GM12892 (cell line): Measurements from ENCODE around the gene PDE7B.

Experiments used
- POLR2AphosphoS5 ChIP-seq: IDR thresholded peaks from 2 replicates; pipeline ENCODE4 v1.6.1; 2011; ENCODE audit warnings: low read depth, low read length, control low read depth
- TAF1 ChIP-seq: IDR thresholded peaks from 2 replicates; pipeline ENCODE4 v1.6.1; 2011; ENCODE audit warnings: low read depth, mild to moderate bottlenecking, control low read depth, low read length, borderline replicate concordance

DNA sequence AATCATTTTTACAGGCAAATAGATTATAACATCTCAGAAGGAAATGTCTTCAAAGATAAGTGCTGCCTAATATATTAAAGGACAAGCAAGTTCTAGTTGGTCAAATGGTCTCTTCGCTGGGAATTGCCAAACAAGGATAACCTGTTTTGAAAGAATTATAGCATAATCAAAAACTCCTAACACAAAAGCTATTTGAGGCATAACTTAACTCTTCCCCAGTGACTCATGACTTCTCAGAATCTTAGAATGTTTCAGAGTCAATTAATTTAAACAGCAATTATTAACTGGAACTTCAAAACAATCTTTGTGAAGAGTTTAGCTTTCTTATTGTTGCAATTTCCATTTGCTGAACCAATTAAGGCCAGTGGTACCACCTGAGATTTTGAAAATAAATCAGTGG is 272.0 kb downstream of the PDE7B start:
- TF ChIP-seq POLR2AphosphoS5 (no peak), TAF1 (no peak)
